Kidney (tissue), 14 donors: ENCODE measurements around the gene TAGLN2. TPM values are rescaled to one million over a fixed set of nuclear protein-coding genes. Genes with fewer than 3 reads are reported as not detected.

Source experiments
- DNase-seq, 5 donors: peaks; one replicate each; pipeline ENCODE4 v3.0.0-alpha.2; 2013 to 2020
- FAIRE-seq: peaks from 2 replicates; lab custom pipeline; 2012; peaks lifted over from hg19 to GRCh38; lab: Jason Lieb, UNC
- H3K27ac ChIP-seq, 2 donors: one replicate each; pipeline ENCODE4 v1.7.0; 2013; ENCODE audit warnings: low read depth in 2 of 2, low read length in 2 of 2, inconsistent platforms in 1 of 2
- H3K27me3 ChIP-seq: one replicate; pipeline ENCODE4 v1.7.1; 2013; ENCODE audit warnings: low read length, inconsistent platforms; ENCODE audit not compliant: control insufficient read depth, insufficient read depth
- H3K36me3 ChIP-seq, 3 donors: one replicate each; pipeline versions ENCODE4 v1.7.0 to v1.7.1; 2013; ENCODE audit warnings: low read length in 3 of 3, control low read depth in 1 of 3, inconsistent platforms in 1 of 3; ENCODE audit not compliant: insufficient read depth in 3 of 3, control insufficient read depth in 2 of 3
- H3K4me1 ChIP-seq, 3 donors: one replicate each; pipeline versions ENCODE4 v1.7.0 to v1.7.1; 2013; ENCODE audit warnings: low read length in 3 of 3, inconsistent platforms in 1 of 3, low read depth in 1 of 3; ENCODE audit not compliant: control insufficient read depth in 2 of 3, insufficient read depth in 2 of 3
- H3K4me3 ChIP-seq, 3 donors: one replicate each; pipeline versions ENCODE4 v1.7.0 to v1.8.1; 2013; ENCODE audit warnings: low read length in 3 of 3, control low read depth in 1 of 3, inconsistent platforms in 1 of 3
- H3K9ac ChIP-seq, 3 donors: one replicate each; pipeline versions ENCODE4 v1.7.0 to v1.7.1; 2013; ENCODE audit warnings: low read length in 3 of 3, control low read depth in 1 of 3, inconsistent platforms in 1 of 3
- H3K9me3 ChIP-seq, 3 donors: one replicate each; pipeline versions ENCODE4 v1.7.0 to v1.7.1; 2013; ENCODE audit warnings: low read length in 3 of 3, control low read depth in 1 of 3, inconsistent platforms in 1 of 3; ENCODE audit not compliant: control insufficient read depth in 2 of 3, insufficient read depth in 1 of 3
- intact Hi-C: fragments of 100-400 bp; cut with DNase I; formaldehyde crosslinking; loops from one replicate; pipeline ENCODE4 v1.11.1; 2022
- polyA plus RNA-seq: library from polyadenylated mRNA; stranded (reverse); fragments of 350-450 nt; fragmentation: Illumina TruSeq; extraction: RNeasy Lipid Tissue Mini Kit (QIAGEN cat#74804); gene quantifications from one replicate; pipeline ENCODE4 v1.2.3, GENCODE V29; 2014; ENCODE audit warnings: low read depth, low replicate concordance; ENCODE audit not compliant: insufficient read depth
- total RNA-seq: library from RNA; stranded (reverse); fragmentation: NEBNext Ultra II Directional; extraction: Animal tissue kit (Norgen Biotek cat#: 25700); gene quantifications from one replicate; pipeline ENCODE4 v1.2.1, GENCODE V29; 2021
- TF ChIP-seq, protein P1 (sequence below): IDR thresholded peaks from 3 replicates; pipeline ENCODE4 v1.5.1; 2012; ENCODE audit warnings: mild to moderate bottlenecking, moderate library complexity, borderline replicate concordance; ENCODE audit not compliant: insufficient read depth; ENCODE audit errors: extremely low read depth
- donor health status: control.
- donor health status: control.
- donor health status: control.
- donor health status: control.
- donor health status: control.
- donor health status: DM: yes; HTN: yes; CAD: no.
- donor health status: Normal renal cell carcinoma (clear cell type).

Gene TAGLN2
- total and polyA plus RNA-seq, 2 donors from 2014 or later, result 223 to 358 TPM

DNA sequence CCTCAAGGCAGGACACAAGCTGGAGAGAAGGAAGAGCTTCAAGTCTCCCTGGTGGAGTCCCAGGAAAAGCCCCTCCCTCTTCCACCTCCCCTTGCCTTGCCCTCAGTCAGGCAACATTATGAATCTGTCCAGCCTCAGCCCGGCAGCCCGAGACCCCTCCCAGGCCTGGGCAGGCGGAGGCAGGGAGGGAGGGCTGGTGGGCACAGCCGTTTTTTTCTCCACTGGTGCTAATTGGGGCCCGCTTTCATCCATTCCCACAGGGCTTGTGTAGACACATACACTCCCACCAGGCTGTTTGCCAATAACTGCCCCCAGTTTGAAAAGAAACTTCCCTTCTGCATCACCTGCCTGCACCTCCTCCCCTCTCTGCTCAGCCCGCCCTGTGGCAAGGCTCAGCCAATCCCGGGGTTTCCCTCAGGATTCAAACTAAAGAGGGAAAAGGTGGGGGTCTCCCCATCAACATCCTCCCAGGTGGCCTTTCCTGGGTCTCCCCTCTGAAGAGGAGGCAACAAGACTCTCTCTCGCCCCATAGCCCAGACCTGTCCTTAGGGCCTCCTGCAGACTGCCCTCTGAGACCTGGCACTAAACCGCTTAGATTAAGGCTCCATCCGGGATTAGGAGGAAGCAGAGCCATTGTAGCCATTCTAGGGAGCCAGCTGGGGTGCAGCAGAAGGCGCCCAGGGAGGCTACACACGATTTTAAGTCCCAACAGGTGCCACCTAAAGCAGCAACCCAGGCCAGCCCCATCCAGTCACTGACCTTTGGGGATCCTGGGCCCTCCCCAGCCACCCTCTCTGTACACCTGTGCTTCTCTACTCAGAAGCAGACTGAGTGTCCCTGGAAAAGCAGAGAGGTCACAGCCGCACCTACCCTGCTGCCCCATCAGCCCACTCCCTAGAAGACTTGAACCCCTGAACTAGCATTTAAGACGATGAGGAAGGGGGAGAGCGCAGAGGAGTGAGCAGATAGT lies 16.6 kb upstream of the TAGLN2 start:
- Histone ChIP-seq H3K9ac (no peak overlapping the region), H3K4me3 (no peak overlapping the region), H3K36me3 (no peaks in the 10 kb centered on the region), H3K4me1 (peaks cover 0 to 5% (median 0%) of the 10 kb centered on the region in 3 donors), H3K9me3 (no peaks in the 10 kb centered on the region), H3K27ac (no peak overlapping the region), H3K27me3 (no peaks in the 10 kb centered on the region)
- TF ChIP-seq, protein P1, sequence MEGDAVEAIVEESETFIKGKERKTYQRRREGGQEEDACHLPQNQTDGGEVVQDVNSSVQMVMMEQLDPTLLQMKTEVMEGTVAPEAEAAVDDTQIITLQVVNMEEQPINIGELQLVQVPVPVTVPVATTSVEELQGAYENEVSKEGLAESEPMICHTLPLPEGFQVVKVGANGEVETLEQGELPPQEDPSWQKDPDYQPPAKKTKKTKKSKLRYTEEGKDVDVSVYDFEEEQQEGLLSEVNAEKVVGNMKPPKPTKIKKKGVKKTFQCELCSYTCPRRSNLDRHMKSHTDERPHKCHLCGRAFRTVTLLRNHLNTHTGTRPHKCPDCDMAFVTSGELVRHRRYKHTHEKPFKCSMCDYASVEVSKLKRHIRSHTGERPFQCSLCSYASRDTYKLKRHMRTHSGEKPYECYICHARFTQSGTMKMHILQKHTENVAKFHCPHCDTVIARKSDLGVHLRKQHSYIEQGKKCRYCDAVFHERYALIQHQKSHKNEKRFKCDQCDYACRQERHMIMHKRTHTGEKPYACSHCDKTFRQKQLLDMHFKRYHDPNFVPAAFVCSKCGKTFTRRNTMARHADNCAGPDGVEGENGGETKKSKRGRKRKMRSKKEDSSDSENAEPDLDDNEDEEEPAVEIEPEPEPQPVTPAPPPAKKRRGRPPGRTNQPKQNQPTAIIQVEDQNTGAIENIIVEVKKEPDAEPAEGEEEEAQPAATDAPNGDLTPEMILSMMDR, result no peak
- peak in 3 of 5 donors; percentile 32 to 45 (median 40) for DNase-seq
- FAIRE-seq, result no peak
- intact Hi-C loops, result no loop called here

DNA sequence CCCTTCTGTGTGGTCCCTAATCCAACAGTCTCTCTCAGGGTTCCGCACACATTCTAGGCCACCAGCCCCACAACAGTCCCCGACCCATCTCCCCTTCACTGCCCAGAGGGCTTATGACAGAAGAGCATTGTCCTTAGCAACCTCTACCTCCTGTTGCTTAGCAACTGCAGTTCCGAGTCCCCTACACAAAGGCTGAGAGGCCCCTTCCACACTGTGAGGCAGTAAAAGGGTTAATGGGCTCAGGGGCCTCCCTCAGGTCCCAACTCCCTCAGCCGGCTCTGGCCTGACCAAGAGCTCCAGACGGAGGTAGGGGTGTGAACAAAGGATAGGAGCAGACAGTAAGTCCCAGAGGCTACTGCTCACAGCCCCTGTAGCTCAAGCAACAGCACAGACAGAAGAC lies 15.8 kb upstream of the TAGLN2 start:
- no peak overlapping the region for H3K27ac ChIP-seq
- FAIRE-seq (no peak), DNase-seq (peak in 2 of 5 donors; percentile 36)
- H3K9me3 ChIP-seq, result no peaks in the 10 kb centered on the region
- no peaks in the 10 kb centered on the region for H3K27me3 ChIP-seq
- intact Hi-C loops, result no loop called here
- H3K36me3 ChIP-seq, result no peaks in the 10 kb centered on the region
- peaks cover 0 to 8% (median 0%) of the 10 kb centered on the region in 3 donors for H3K4me1 ChIP-seq
- no peak overlapping the region for H3K9ac ChIP-seq
- H3K4me3 ChIP-seq, result no peak overlapping the region
- TF ChIP-seq, protein P1, result no peak

DNA sequence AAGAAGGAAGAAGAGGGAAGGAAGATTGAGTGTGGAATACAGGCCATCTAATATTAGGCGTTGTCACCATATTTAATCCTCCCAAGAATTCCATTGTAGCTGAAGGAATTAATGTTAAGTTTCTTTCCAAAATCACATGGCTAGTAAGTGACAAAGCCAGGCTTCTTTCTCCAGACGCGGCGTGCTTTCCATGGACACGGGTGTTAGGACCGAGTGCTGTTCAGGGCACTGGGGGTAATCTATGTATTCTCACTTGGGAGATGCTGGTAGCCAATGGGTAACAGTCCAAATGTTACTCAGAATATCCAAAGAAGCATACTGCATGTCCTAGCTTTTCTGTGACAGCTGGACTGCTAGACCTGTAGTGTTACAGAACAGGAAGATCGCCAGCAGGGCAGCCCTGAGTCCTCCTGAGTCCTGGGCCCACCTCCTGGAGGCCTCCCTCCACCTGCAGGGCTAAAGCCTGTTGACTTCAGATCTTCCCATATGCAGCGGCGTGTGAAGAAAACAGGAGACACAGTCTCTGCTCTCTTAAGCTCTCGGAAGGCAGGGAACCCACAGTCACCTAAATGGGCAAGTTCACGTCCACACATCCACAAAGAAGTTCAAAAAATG lies 14.8 kb upstream of the TAGLN2 start:
- FAIRE-seq (no peak), DNase-seq (no peak)
- Histone ChIP-seq H3K36me3 (no peaks in the 10 kb centered on the region), H3K4me1 (peaks cover 0 to 4% (median 0%) of the 10 kb centered on the region in 3 donors), H3K9ac (no peak overlapping the region), H3K27ac (no peak overlapping the region), H3K27me3 (no peaks in the 10 kb centered on the region), H3K9me3 (no peaks in the 10 kb centered on the region), H3K4me3 (no peak overlapping the region)
- TF ChIP-seq, protein P1, result no peak
- intact Hi-C loops, result no loop called here
